SJSA1 (cell line): ENCODE data around the gene BEX3. TPM values are rescaled to one million over a fixed set of nuclear protein-coding genes. Genes with fewer than 3 reads are reported as not detected.

Experiments
- DNase-seq, 2 experiments: peaks; one replicate each; pipeline ENCODE4 v3.0.0-alpha.2; 2015 to 2020; ENCODE audit warnings: low spot score in 2 of 2, low read depth in 1 of 2
- H3K27ac ChIP-seq: fragments of 250-450 bp; sonication (Bioruptor Pico); 2 replicates; pipeline ENCODE4 v1.5.1; 2020; ENCODE audit warnings: mild to moderate bottlenecking, moderate library complexity
- H3K27me3 ChIP-seq: fragments of 250-450 bp; sonication (Bioruptor Pico); replicated peaks from 2 replicates; pipeline ENCODE4 v1.5.1; 2020; ENCODE audit warnings: mild to moderate bottlenecking, moderate library complexity
- H3K36me3 ChIP-seq: fragments of 250-450 bp; sonication (Bioruptor Pico); 2 replicates; pipeline ENCODE4 v1.5.1; 2020; ENCODE audit warnings: mild to moderate bottlenecking
- H3K4me1 ChIP-seq: fragments of 250-450 bp; sonication (Bioruptor Pico); replicated peaks from 2 replicates; pipeline ENCODE4 v1.6.1; 2021; ENCODE audit warnings: mild to moderate bottlenecking
- H3K4me3 ChIP-seq: fragments of 250-450 bp; sonication (Bioruptor Pico); 2 replicates; pipeline ENCODE4 v1.5.1; 2020; ENCODE audit warnings: mild to moderate bottlenecking
- H3K9me3 ChIP-seq: fragments of 250-450 bp; sonication (Bioruptor Pico); replicated peaks from 2 replicates; pipeline ENCODE4 v1.5.1; 2020; ENCODE audit warnings: mild to moderate bottlenecking
- total RNA-seq: library from RNA; depleted of rRNA; stranded (reverse); fragments of >200 nt; shearing (Covaris generic); gene quantifications from 2 replicates; pipeline ENCODE4 v1.2.3, GENCODE V29; 2014; rRNA removed

The BEX3 gene
- total RNA-seq, 1 experiment from 2014 or later, result 319 TPM

GRCh38 chrX:103417370-103417769 is 41.0 kb downstream of the BEX3 start:
- Histone ChIP-seq H3K27ac (no peak overlapping the region), H3K27me3 (no peaks in the 10 kb centered on the region), H3K36me3 (no peaks in the 10 kb centered on the region), H3K9me3 (no peaks in the 10 kb centered on the region), H3K4me3 (no peak overlapping the region), H3K4me1 (no peaks in the 10 kb centered on the region)
- DNase-seq, result no peak

GRCh38 chrX:103417933-103418332 is 41.6 kb downstream of the BEX3 start:
- no peaks in the 10 kb centered on the region for H3K9me3 ChIP-seq
- H3K27ac ChIP-seq, result no peak overlapping the region
- H3K36me3 ChIP-seq, result no peaks in the 10 kb centered on the region
- no peak overlapping the region for H3K4me3 ChIP-seq
- DNase-seq, result no peak
- no peaks in the 10 kb centered on the region for H3K27me3 ChIP-seq
- no peaks in the 10 kb centered on the region for H3K4me1 ChIP-seq

DNA sequence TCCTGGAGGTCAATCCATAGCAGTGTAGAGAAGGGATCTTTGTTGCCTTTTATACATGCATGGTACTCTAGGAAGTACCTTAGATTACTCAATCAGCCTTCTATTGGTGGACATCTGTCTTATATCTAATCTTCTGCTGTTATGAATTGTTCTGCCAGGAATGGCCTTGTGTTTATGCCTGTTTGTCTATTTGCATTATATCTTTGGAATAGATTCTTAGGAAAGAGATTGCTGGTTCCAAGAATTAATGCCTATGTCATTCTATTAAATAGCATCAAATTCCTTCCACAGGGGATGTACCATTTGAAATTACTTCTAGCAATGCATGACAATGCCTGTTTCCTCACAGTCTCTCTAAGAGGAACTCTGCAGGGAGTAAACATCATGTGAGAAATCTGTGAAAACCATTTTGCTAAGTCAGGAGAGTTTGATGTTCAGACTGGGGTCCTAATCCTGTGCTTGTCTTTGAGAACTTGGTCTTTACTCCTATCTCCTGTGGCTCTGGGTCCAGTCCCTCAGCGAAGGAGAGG is 42.5 kb downstream of the BEX3 start:
- Histone ChIP-seq H3K36me3 (no peaks in the 10 kb centered on the region), H3K9me3 (no peaks in the 10 kb centered on the region), H3K4me1 (no peaks in the 10 kb centered on the region), H3K4me3 (no peak overlapping the region), H3K27ac (no peak overlapping the region), H3K27me3 (no peaks in the 10 kb centered on the region)
- DNase-seq, result no peak

- DNase-seq, result no peak
- Histone ChIP-seq H3K9me3 (no peaks in the 10 kb centered on the region), H3K4me3 (no peak overlapping the region), H3K36me3 (no peaks in the 10 kb centered on the region), H3K27me3 (no peaks in the 10 kb centered on the region), H3K4me1 (no peaks in the 10 kb centered on the region), H3K27ac (no peak overlapping the region)
Measured at GRCh38 chrX:103423955-103424638, 47.8 kb downstream of the BEX3 start.

Other genes with a start within 250 kb of the BEX3 start
- 0.74 and 1.7 TPM in 2 replicates for gene BEX4, start 161.4 kb upstream of the BEX3 start, total RNA-seq
- 76.1 and 96.0 TPM in 2 replicates for gene TCEAL8, start 121.4 kb upstream of the BEX3 start, total RNA-seq
- not detected in 2 replicates for gene TCEAL5, start 99.8 kb upstream of the BEX3 start, total RNA-seq
- not detected in 2 replicates for gene BEX2, start 65.5 kb upstream of the BEX3 start, total RNA-seq
- gene TCEAL7, start 46.3 kb upstream of the BEX3 start, total RNA-seq, result not detected in 2 replicates
- 171 and 277 TPM in 2 replicates for gene TCEAL9, start 20.0 kb upstream of the BEX3 start, total RNA-seq
- gene RAB40A, start 143.0 kb downstream of the BEX3 start, total RNA-seq, result 0.11 and 0.19 TPM in 2 replicates
- gene TCEAL4, start 209.0 kb downstream of the BEX3 start, total RNA-seq, result 45.1 and 50.6 TPM in 2 replicates
- gene TCEAL3, start 231.4 kb downstream of the BEX3 start, total RNA-seq, result 21.0 and 30.5 TPM in 2 replicates